Stomach (tissue), 4 donors: ENCODE measurements around the gene LSAMP.

Source experiments
- CTCF ChIP-seq, 7 experiments: fragments of 450-650 bp in 4 of 7; fragments of 200-600 bp in 3 of 7; sonication (generic) in 3 of 7; IDR thresholded peaks; one replicate each; pipeline ENCODE4 v1.5.1; 2016 to 2019; ENCODE audit warnings: antibody characterized with exemption in 7 of 7, control low read depth in 2 of 7, mild to moderate bottlenecking in 1 of 7
- EP300 ChIP-seq: sonication (generic); formaldehyde crosslinking; IDR thresholded peaks from one replicate; pipeline ENCODE4 v1.6.1; 2017; ENCODE audit warnings: antibody characterized with exemption
- POLR2A ChIP-seq, 4 donors: fragments of 450-650 bp; IDR thresholded peaks; one replicate each; pipeline ENCODE4 v1.6.1; 2016; ENCODE audit warnings: antibody characterized with exemption in 4 of 4, control low read depth in 2 of 4, mild to moderate bottlenecking in 1 of 4, moderate library complexity in 1 of 4
- POLR2AphosphoS5 ChIP-seq, 3 donors: sonication (generic); formaldehyde crosslinking; IDR thresholded peaks; one replicate each; pipeline ENCODE4 v1.6.1; 2016; ENCODE audit warnings: antibody characterized with exemption in 3 of 3

DNA sequence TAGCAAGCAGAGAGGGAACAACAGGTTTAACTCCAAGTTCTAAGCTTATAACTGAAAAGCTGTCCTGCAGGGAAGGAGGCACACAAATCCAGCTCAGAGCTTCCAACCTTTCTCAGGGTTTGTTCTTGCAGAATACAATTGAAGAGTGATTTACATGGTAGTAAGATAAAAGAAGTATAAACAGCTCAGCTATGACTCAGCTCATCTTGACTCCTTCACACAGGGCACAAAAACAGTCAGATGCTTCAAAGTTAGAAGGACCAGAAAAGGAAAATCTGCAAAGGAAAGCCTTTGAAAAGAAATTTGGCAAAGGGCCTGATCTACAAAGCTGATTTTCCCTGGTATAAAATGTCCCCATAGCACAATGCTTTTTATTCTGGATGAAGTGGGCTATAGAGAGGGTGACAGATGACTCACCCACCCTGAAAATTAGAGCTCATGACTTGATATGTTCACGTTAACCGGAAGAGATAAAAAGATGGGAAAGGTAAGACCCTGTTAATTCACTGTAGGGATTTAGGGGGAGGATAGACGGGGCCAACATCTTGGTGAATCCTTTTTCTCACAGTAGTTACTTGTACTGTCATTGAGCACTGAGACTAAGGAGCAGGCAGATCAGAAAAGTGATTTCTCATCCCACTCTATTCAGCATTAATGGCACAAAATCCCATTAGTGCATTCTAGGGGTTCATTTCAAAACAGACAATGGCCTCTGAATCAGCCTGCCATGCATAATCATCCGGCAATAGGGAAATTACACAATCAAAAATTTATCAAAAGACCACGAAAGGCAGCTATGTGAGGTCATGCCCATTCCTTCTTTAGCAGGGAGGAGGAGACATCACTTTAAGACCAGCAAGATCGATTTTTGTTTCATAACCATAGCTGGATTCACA lies 678.5 kb downstream of the LSAMP start:
- TF ChIP-seq POLR2AphosphoS5 (IDR thresholded peaks at IDR 0.05) (no peak), CTCF (IDR thresholded peaks at IDR 0.05) (no peak), POLR2A (IDR thresholded peaks at IDR 0.05) (no peak), EP300 (no peak)
